ENCODE measurements around the gene KPNB1.

GRCh38 chr17:47692137-47692894 lies 42.6 kb downstream of the KPNB1 start:
- TF ChIP-seq POLR2A (IDR thresholded peaks at IDR 0.05) (no peak), CTCF (IDR thresholded peaks at IDR 0.05) (no peak)

Measured in uterus (tissue), 2 donors.